RWPE1 (cell line): ENCODE data around the gene REM2.
"Not testable (repeated sequence)": the region's sequence is repeated elsewhere in the genome, so short reads cannot be mapped to it uniquely, and the experiment has no call there.

Experiments
- CTCF ChIA-PET: fragments of 350-600 bp; sonication (Branson Sonifier 250); formaldehyde crosslinking; extraction: SDS; loops from one replicate; lab custom pipeline; 2021; lab: Yijun Ruan, JAX
- POLR2A ChIA-PET: fragments of 400-600 bp; formaldehyde crosslinking; extraction: SDS; loops from one replicate; lab custom pipeline; 2020; ENCODE audit warnings: antibody characterized with exemption; ENCODE audit not compliant: low non-redundant PET; lab: Yijun Ruan, JAX
- DNase-seq: peaks from one replicate; pipeline ENCODE4 v3.0.0; 2012; ENCODE audit warnings: low spot score
- H3K27ac ChIP-seq: fragments of 450-650 bp; 2 replicates; pipeline ENCODE4 v1.5.1; 2017
- TF ChIP-seq, protein P1 (sequence below): fragments of 450-650 bp; conservative IDR thresholded peaks from 2 replicates; pipeline ENCODE4 v1.5.1; 2017; ENCODE audit warnings: low read depth, mild to moderate bottlenecking

The REM2 gene

GRCh38 chr14:22847661-22848341 lies 35.2 kb upstream of the REM2 start:
- ChIA-PET POLR2A (interaction anchor here (2.4 kb wide), 1 partner anchor 9 kb away, joined by 19 read pairs; no protein-coding TSS in a partner anchor), CTCF (interaction anchor here (0.7 to 1.0 kb wide), 3 partner anchors 64 to 291 kb away, joined by 3 to 7 read pairs (median 4); no protein-coding TSS in a partner anchor)
- peak overlapping the region; percentile 99 for H3K27ac ChIP-seq
- no peak for DNase-seq
- TF ChIP-seq, protein P1, sequence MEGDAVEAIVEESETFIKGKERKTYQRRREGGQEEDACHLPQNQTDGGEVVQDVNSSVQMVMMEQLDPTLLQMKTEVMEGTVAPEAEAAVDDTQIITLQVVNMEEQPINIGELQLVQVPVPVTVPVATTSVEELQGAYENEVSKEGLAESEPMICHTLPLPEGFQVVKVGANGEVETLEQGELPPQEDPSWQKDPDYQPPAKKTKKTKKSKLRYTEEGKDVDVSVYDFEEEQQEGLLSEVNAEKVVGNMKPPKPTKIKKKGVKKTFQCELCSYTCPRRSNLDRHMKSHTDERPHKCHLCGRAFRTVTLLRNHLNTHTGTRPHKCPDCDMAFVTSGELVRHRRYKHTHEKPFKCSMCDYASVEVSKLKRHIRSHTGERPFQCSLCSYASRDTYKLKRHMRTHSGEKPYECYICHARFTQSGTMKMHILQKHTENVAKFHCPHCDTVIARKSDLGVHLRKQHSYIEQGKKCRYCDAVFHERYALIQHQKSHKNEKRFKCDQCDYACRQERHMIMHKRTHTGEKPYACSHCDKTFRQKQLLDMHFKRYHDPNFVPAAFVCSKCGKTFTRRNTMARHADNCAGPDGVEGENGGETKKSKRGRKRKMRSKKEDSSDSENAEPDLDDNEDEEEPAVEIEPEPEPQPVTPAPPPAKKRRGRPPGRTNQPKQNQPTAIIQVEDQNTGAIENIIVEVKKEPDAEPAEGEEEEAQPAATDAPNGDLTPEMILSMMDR: no peak

- peak overlapping the region; percentile 99 for H3K27ac ChIP-seq
- ChIA-PET POLR2A (interaction anchor here (0.5 to 2.4 kb wide), 2 partner anchors 10 to 18 kb away, joined by 3 to 19 read pairs; no protein-coding TSS in a partner anchor), CTCF (interaction anchor here (0.6 to 1.1 kb wide), 5 partner anchors 27 to 294 kb away, joined by 3 to 7 read pairs (median 3); no protein-coding TSS in a partner anchor)
- peak; percentile 33 for DNase-seq
- TF ChIP-seq, protein P1: no peak
Measured at GRCh38 chr14:22848351-22849164, 34.5 kb upstream of the REM2 start.

GRCh38 chr14:22849212-22849819 lies 33.7 kb upstream of the REM2 start:
- TF ChIP-seq, protein P1: no peak
- ChIA-PET POLR2A (interaction anchor here (0.5 to 2.4 kb wide), 3 partner anchors 11 to 33 kb away, joined by 3 to 19 read pairs (median 4); no protein-coding TSS in a partner anchor), CTCF (interaction anchor here (1.0 to 1.1 kb wide), 2 partner anchors 28 to 37 kb away, joined by 3 read pairs; no protein-coding TSS in a partner anchor)
- H3K27ac ChIP-seq: peak overlapping the region; percentile 99
- peak; percentile 35 for DNase-seq

DNA sequence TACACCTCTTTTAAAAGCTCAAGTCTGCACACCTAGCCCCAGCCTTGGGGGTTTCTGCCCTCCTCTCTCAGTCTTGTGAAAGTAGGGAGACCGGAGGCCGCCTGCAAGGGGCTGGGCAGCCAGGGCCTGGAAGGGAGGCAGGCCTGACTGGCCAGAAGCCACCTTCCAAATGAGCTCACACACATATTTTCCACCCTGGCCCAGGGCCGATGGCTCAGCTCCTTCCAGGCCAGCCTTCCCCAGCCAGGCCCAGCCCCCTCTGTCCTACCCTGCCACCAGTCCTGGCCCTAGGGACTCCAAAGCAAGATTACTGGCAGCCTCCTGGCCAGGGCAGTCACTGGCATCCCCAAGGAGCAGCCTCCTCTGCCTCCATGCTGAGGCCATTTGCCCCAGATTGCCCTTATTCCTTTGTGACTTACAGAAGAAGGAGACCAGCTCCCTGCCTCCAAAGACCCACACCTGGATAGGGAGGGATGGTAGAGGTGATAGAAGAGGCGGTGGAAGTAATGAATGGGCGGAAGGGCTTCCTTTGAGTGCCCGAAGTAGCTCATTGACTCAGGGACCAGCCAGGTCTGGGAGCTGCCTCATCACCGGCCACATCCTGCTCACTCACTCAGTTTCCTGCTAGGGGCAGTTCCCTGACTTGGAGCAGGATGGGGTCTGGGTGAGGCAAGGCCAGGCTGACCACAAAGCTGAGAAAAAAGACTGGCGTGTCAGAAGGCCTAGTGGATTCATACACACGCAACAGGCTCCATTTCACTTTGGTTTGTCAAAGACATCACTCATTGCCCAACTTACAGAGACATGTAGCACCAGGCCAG lies 31.9 kb upstream of the REM2 start:
- DNase-seq: peak; percentile 48
- peak overlapping the region; percentile 99 for H3K27ac ChIP-seq
- CTCF ChIA-PET: interaction anchor here (0.6 to 2.0 kb wide), 5 partner anchors 14 to 294 kb away, joined by 3 to 7 read pairs (median 4); no protein-coding TSS in a partner anchor
- POLR2A ChIA-PET: interaction anchor here (1.7 kb wide), 1 partner anchor 13 kb away, joined by 9 read pairs; no protein-coding TSS in a partner anchor
- TF ChIP-seq, protein P1: no peak

DNA sequence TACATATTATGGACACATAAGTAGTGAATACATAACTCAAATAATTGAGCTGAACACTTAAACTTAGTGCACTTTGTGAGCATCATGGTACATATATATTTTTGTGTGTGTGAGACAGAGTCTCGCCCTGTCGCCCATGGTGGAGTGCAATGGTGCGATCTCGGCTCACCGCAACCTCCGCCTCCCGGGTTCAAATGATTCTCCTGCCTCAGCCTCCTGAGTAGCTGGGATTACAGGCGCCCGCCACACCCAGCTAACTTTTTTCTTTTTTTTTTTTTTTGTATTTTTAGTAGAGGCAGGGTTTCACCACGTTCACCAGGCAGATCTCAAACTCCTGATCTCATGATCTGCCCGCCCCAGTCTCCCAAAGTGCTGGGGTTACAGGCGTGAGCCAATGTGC lies 30.8 kb upstream of the REM2 start:
- DNase-seq, POLR2A ChIA-PET: not testable (repeated sequence)
- H3K27ac ChIP-seq: peak overlapping the region; percentile 99
- CTCF ChIA-PET: interaction anchor here (0.6 to 2.2 kb wide), 25 partner anchors 8 to 295 kb away, joined by 3 to 37 read pairs (median 5); partner anchors contain the start of gene SLC7A7

GRCh38 chr14:22852599-22852939 lies 30.5 kb upstream of the REM2 start:
- TF ChIP-seq, protein P1: no peak
- POLR2A ChIA-PET: interaction anchor here (0.7 kb wide), 1 partner anchor 14 kb away, joined by 6 read pairs; no protein-coding TSS in a partner anchor
- H3K27ac ChIP-seq: peak overlapping the region; percentile 99

More at GRCh38 chr14:22852599-22852939, 30.5 kb upstream of the REM2 start:
- CTCF ChIA-PET: interaction anchor here (0.6 to 2.2 kb wide), 26 partner anchors 9 to 1319 kb away, joined by 3 to 37 read pairs (median 5); partner anchors contain the start of gene SLC7A7
- no peak for DNase-seq
